K562 (cell line): ENCODE measurements around the gene BACE2. TPM values are rescaled to one million over a fixed set of nuclear protein-coding genes. Genes with fewer than 3 reads are reported as not detected.

Experiments
- ATAC-seq: fragments of 200-7000 bp; cut with Tn5 transposase; 3 replicates; pipeline ENCODE4 v1.9.1; 2020; ENCODE audit warnings: moderate library complexity
- BruUV-seq: library from RNA; stranded (reverse); fragments of 400-500 nt; replicated peaks from 2 replicates; lab custom pipeline; 2021; lab: Mats Ljungman, UMichigan
- CTCF ChIA-PET: fragments of 300-600 bp; formaldehyde crosslinking; extraction: SDS; loops from one replicate; lab custom pipeline; 2021; ENCODE audit warnings: low intra/inter-chr PET ratio; lab: Yijun Ruan, JAX
- POLR2A ChIA-PET: fragments of 300-600, 350-650 bp; sonication (Branson Sonifier 250); formaldehyde crosslinking; extraction: SDS; loops from one replicate; lab custom pipeline; 2021; ENCODE audit warnings: antibody characterized with exemption, inconsistent platforms; lab: Yijun Ruan, JAX
- DNase-seq, 4 experiments: peaks; one replicate each; pipeline versions ENCODE4 v3.0.0 to v3.0.0-alpha.2; 2011 to 2018; ENCODE audit warnings: low spot score in 3 of 4, mixed read lengths in 3 of 4; ENCODE audit errors: extremely low read depth in 1 of 4
- FAIRE-seq: peaks from 2 replicates; lab custom pipeline; 2011; peaks lifted over from hg19 to GRCh38; lab: Jason Lieb, UNC
- H2AFZ ChIP-seq: 2 replicates; pipeline ENCODE4 v1.6.0; 2011; ENCODE audit warnings: low read depth, low read length, control low read depth, inconsistent platforms
- H3K27ac ChIP-seq: fragments of 200-600 bp; 3 replicates; pipeline ENCODE4 v1.8.0; 2011; ENCODE audit warnings: low read depth, mild to moderate bottlenecking, control low read depth, inconsistent platforms, low read length, moderate library complexity, mixed read lengths; ENCODE audit errors: extremely low read depth
- H3K27me3 ChIP-seq, 2 experiments: fragments of 300-600 bp in 1 of 2; 2 replicates in 1 of 2; 3 replicates in 1 of 2; pipeline versions ENCODE4 v1.6.0 to v1.8.0; 2011; ENCODE audit warnings: inconsistent platforms in 2 of 2, low read length in 2 of 2, mild to moderate bottlenecking in 1 of 2, mixed read lengths in 1 of 2, moderate library complexity in 1 of 2; ENCODE audit not compliant: control insufficient read depth in 2 of 2, insufficient read depth in 2 of 2
- H3K36me3 ChIP-seq: fragments of 300-600 bp; 3 replicates; pipeline ENCODE4 v1.8.0; 2011; ENCODE audit warnings: mild to moderate bottlenecking, low read length, inconsistent platforms; ENCODE audit not compliant: control insufficient read depth, insufficient read depth
- H3K4me1 ChIP-seq, 2 experiments: fragments of 200-600 bp in 1 of 2; replicated peaks in 1 of 2; 2 replicates in 1 of 2; 3 replicates in 1 of 2; pipeline versions ENCODE4 v1.5.1 to v1.8.0; 2011; ENCODE audit warnings: inconsistent platforms in 2 of 2, low read length in 2 of 2, mild to moderate bottlenecking in 1 of 2, mixed read lengths in 1 of 2, moderate library complexity in 1 of 2; ENCODE audit not compliant: control insufficient read depth in 2 of 2, insufficient read depth in 2 of 2
- H3K4me2 ChIP-seq: 2 replicates; pipeline ENCODE4 v1.6.1; 2011; ENCODE audit warnings: low read length, control low read depth, inconsistent platforms, mixed read lengths; ENCODE audit not compliant: insufficient read depth
- H3K4me3 ChIP-seq: fragments of 200-600 bp; sonication (generic), shearing (Covaris generic); 2 replicates; pipeline ENCODE4 v1.5.1; 2016; ENCODE audit warnings: control low read depth, inconsistent platforms
- H3K79me2 ChIP-seq: fragments of 200-600 bp; 3 replicates; pipeline ENCODE4 v1.8.0; 2011; ENCODE audit warnings: low read length, inconsistent platforms; ENCODE audit not compliant: control insufficient read depth, insufficient read depth
- H3K9ac ChIP-seq, 2 experiments: 2 replicates each; pipeline versions ENCODE4 v1.6.0 to v1.6.1; 2011; ENCODE audit warnings: low read depth in 2 of 2, low read length in 2 of 2, control low read depth in 1 of 2, inconsistent platforms in 1 of 2, mild to moderate bottlenecking in 1 of 2, mixed read lengths in 1 of 2; ENCODE audit not compliant: insufficient read depth in 1 of 2
- H3K9me1 ChIP-seq: one replicate; pipeline ENCODE4 v1.6.0; 2011; ENCODE audit warnings: inconsistent platforms, mild to moderate bottlenecking, low read length, moderate library complexity; ENCODE audit not compliant: control insufficient read depth, insufficient read depth
- H3K9me3 ChIP-seq: replicated peaks from 2 replicates; pipeline ENCODE4 v1.5.1; 2011; ENCODE audit warnings: low read depth, low read length, inconsistent platforms; ENCODE audit not compliant: control insufficient read depth, insufficient read depth
- H4K20me1 ChIP-seq: replicated peaks from 2 replicates; pipeline ENCODE4 v1.6.1; 2011; ENCODE audit warnings: low read length, inconsistent platforms, mixed read lengths; ENCODE audit not compliant: control insufficient read depth, insufficient read depth
- ARHGAP35 ChIP-seq: fragments of 450-650 bp; IDR thresholded peaks from 2 replicates; pipeline ENCODE4 v1.6.1; 2018; ENCODE audit not compliant: partially characterized antibody
- CHD1 ChIP-seq: fragments of 200-600 bp; sonication (generic); IDR thresholded peaks from one replicate; pipeline ENCODE4 v1.6.1; 2012; ENCODE audit warnings: mild to moderate bottlenecking, moderate library complexity, low read length, inconsistent platforms
- ID3 ChIP-seq, 2 experiments: fragments of 250-450 bp in 1 of 2; fragments of 450-650 bp in 1 of 2; sonication (Bioruptor Pico) in 1 of 2; IDR thresholded peaks; 2 replicates each; pipeline versions ENCODE4 v1.6.1 to v1.8.0; 2016 to 2021; ENCODE audit warnings: mild to moderate bottlenecking in 2 of 2, moderate library complexity in 2 of 2, missing compliant biosample characterization in 1 of 2, missing genetic modification characterization in 1 of 2
- ILF3 ChIP-seq: fragments of 450-650 bp; IDR thresholded peaks from 2 replicates; pipeline ENCODE4 v1.6.1; 2018; ENCODE audit warnings: antibody characterized with exemption, mild to moderate bottlenecking, moderate library complexity, borderline replicate concordance
- KDM2B ChIP-seq: fragments of 250-450 bp; sonication (Bioruptor Pico); IDR thresholded peaks from 2 replicates; pipeline ENCODE4 v1.8.0; 2021; ENCODE audit warnings: mild to moderate bottlenecking, moderate library complexity
- KDM5B ChIP-seq: fragments of 200-600 bp; sonication (generic); IDR thresholded peaks from 2 replicates; pipeline ENCODE4 v1.6.1; 2012; ENCODE audit warnings: low read depth, mild to moderate bottlenecking, moderate library complexity, low read length, control low read depth, inconsistent platforms; ENCODE audit not compliant: insufficient replicate concordance
- MTF1 ChIP-seq: fragments of 250-450 bp; sonication (Bioruptor Pico); IDR thresholded peaks from 2 replicates; pipeline ENCODE4 v1.9.0; 2021; ENCODE audit warnings: moderate library complexity, mild to moderate bottlenecking, inconsistent platforms, borderline replicate concordance
- RBM39 ChIP-seq: fragments of 200-400 bp; formaldehyde crosslinking; optimal IDR thresholded peaks from 2 replicates; pipeline ENCODE3; 2018; ENCODE audit warnings: low read depth, low read length
- RFX1 ChIP-seq: fragments of 450-650 bp; IDR thresholded peaks from 2 replicates; pipeline ENCODE4 v1.6.1; 2016; ENCODE audit warnings: mild to moderate bottlenecking, moderate library complexity
- SNAPC5 ChIP-seq: fragments of 250-450 bp; sonication (Bioruptor Pico); IDR thresholded peaks from 2 replicates; pipeline ENCODE4 v1.8.0; 2021; ENCODE audit warnings: moderate library complexity, mild to moderate bottlenecking, inconsistent platforms
- SREBF1 ChIP-seq: fragments of 150-350 bp; IDR thresholded peaks from 2 replicates; pipeline ENCODE4 v1.6.1; 2014; ENCODE audit warnings: antibody characterized with exemption, low read depth, low read length, borderline replicate concordance
- TGIF2 ChIP-seq: sonication (generic); formaldehyde crosslinking; IDR thresholded peaks from 2 replicates; pipeline ENCODE4 v1.8.1; 2022; ENCODE audit warnings: mild to moderate bottlenecking, missing genetic modification reagents, moderate library complexity
- ZNF384 ChIP-seq: IDR thresholded peaks from 2 replicates; pipeline ENCODE4 v1.6.1; 2012; ENCODE audit warnings: low read depth, low read length, improper control_type of control experiment
- ZNF408 ChIP-seq: fragments of 250-450 bp; sonication (Bioruptor Pico); IDR thresholded peaks from 2 replicates; pipeline ENCODE4 v1.4.0; 2020; ENCODE audit warnings: low read depth, mild to moderate bottlenecking, moderate library complexity
- ZNF449 ChIP-seq: fragments of 250-450 bp; sonication (Bioruptor Pico); IDR thresholded peaks from 2 replicates; pipeline ENCODE4 v1.8.0; 2022; ENCODE audit warnings: moderate library complexity, mild to moderate bottlenecking, inconsistent platforms
- ZNF592 ChIP-seq: fragments of 450-650 bp; IDR thresholded peaks from 2 replicates; pipeline ENCODE4 v1.6.1; 2017; ENCODE audit warnings: antibody characterized with exemption, mild to moderate bottlenecking
- WGBS: fragments of 100-300 bp; shearing (Covaris generic); methylation state at CpG from one replicate; pipeline ENCODE4 v1.1.6; 2016; ENCODE audit warnings: low coverage, mixed read lengths; ENCODE audit not compliant: insufficient coverage; ENCODE audit errors: missing lambda C conversion rate; 5-methylcytosine and 5-hydroxymethylcytosine counted together
- in situ Hi-C: fragments of 300-500 bp; cut with MboI; formaldehyde crosslinking; loops from 4 replicates; pipeline ENCODE4 v1.15.0; 2018; ENCODE audit warnings: inconsistent platforms, mixed read lengths
- intact Hi-C: fragments of 100-400 bp; cut with micrococcal nuclease; formaldehyde crosslinking; loops from 2 replicates; pipeline ENCODE4 v1.14.2; 2022
- polyA plus RNA-seq, 8 experiments: library from polyadenylated mRNA; depleted of rRNA in 4 of 8; stranded (reverse) in 5 of 8; unstranded in 3 of 8; fragments of >200 nt; fragmentation: Nextera tagmentation in 2 of 8; fragmentation: Illumina TruSeq in 1 of 8; extraction: Ambion mirVana in 2 of 8; extraction: Trizol in 1 of 8; gene quantifications; 2 replicates each; pipeline versions ENCODE4 v1.2.1 to v1.2.3, GENCODE V29; 2011 to 2014; ENCODE audit warnings: inconsistent platforms in 1 of 8, missing spikeins in 1 of 8
- total RNA-seq, 7 experiments: library from RNA; depleted of rRNA in 6 of 7; stranded (reverse); fragments of >200 nt in 6 of 7; fragmentation: Illumina TruSeq in 2 of 7; extraction: Trizol in 2 of 7; gene quantifications; 2 replicates each; pipeline versions ENCODE4 v1.2.1 to v1.2.3, GENCODE V29; 2011 to 2021; ENCODE audit warnings: low replicate concordance in 1 of 7

Gene BACE2
- total and polyA plus RNA-seq, 9 of the 15 experiments (the other 6 are each of a cell fraction or from before 2014, with no cell fraction given), result 0.05 to 0.24 (median 0.15) TPM; not detected in 2

GRCh38 chr21:41119901-41120300 lies 48.1 kb upstream of the BACE2 start:
- no peaks in the 10 kb centered on the region for H3K9me1 ChIP-seq
- POLR2A ChIA-PET, result interaction anchor here (0.6 kb wide), 1 partner anchor 32 kb away, joined by 3 read pairs; no protein-coding TSS in a partner anchor
- no peak for TF ChIP-seq KDM5B
- no peak for TF ChIP-seq SREBF1
- no peak for TF ChIP-seq MTF1
- no peak for TF ChIP-seq ID3 (CRISPR knock-in tag; IDR thresholded peaks at IDR 0.05)
- TF ChIP-seq ID3 (tag; IDR thresholded peaks at IDR 0.05), result no peak
- no peak for TF ChIP-seq ZNF449
- no peak for TF ChIP-seq ZNF592
- no peak for TF ChIP-seq ZNF408
- no peak for TF ChIP-seq ILF3
- no peak for TF ChIP-seq RFX1
- no peak for TF ChIP-seq CHD1
- no peak for TF ChIP-seq TGIF2
- TF ChIP-seq KDM2B (CRISPR knock-in tag), result no peak
- TF ChIP-seq RBM39, result no peak
- no peak for TF ChIP-seq SNAPC5 (CRISPR knock-in tag)
- TF ChIP-seq ZNF384, result no peak
- no peak for TF ChIP-seq ARHGAP35
- TF ChIP-seq, all 486 proteins: peak for 0
- Histone ChIP-seq H4K20me1 (peaks cover 2% of the 10 kb centered on the region; the same call in 1 of the 2 replicates), H3K4me2 (no peak overlapping the region), H3K4me3 (no peak overlapping the region), H3K4me1 (no peaks in the 10 kb centered on the region), H3K27ac (no peak overlapping the region), H3K9me3 (no peaks in the 10 kb centered on the region), H2AFZ (no peak overlapping the region), H3K79me2 (no peaks in the 10 kb centered on the region), H3K27me3 (peaks cover 1 to 2% of the 10 kb centered on the region in 2 experiments; a peak in 3 of 5 replicates), H3K36me3 (no peaks in the 10 kb centered on the region), H3K9ac (no peak overlapping the region)
- intact Hi-C loops, result loop anchor here (10.0 kb wide), 1 partner anchor 335 kb away; no protein-coding TSS in a partner anchor
- BruUV-seq, result no TSS peak
- in situ Hi-C loops, result no loop called here
- ATAC-seq (no peak), DNase-seq (no peak), FAIRE-seq (no peak)
- WGBS, result 4% methylated on average over 1 of the region's 1 CpG
- CTCF ChIA-PET, result no interaction called here
